Measurements from ENCODE around the gene LCLAT1.

DNA sequence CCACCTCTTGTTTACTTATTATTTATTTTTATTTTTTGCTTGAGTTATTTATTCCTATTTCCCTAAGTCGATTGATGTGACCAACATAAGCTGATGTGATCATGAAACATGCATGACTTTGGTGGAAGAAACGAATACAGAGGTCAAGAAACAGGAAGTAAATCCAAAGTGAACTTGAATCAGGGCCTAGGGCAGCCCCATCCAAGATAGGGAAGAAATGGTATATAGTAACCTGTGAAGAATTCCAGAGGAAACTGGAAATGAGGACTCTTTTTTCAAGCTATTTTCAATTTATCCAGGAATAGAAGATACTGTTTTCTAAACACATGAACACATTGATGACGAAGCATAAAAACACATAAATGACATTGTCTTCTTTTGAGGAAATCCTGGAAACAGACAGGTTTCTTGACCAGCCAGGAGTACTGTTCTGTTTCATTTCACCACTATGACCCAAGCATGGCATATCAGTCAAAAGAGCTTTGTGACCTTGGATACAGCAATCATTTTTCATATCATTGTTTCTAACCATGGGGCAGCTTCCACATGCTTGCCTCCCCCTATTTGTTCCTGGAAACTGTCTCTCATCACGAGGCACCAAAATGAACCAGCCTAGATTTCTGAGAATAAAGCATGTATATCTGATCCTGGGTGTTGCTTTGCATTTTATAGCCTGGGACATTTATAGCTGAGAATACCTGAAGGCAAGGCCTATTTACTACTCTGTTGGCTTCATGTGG, 9.1 kb upstream of the LCLAT1 start:
- TF ChIP-seq, protein P1, sequence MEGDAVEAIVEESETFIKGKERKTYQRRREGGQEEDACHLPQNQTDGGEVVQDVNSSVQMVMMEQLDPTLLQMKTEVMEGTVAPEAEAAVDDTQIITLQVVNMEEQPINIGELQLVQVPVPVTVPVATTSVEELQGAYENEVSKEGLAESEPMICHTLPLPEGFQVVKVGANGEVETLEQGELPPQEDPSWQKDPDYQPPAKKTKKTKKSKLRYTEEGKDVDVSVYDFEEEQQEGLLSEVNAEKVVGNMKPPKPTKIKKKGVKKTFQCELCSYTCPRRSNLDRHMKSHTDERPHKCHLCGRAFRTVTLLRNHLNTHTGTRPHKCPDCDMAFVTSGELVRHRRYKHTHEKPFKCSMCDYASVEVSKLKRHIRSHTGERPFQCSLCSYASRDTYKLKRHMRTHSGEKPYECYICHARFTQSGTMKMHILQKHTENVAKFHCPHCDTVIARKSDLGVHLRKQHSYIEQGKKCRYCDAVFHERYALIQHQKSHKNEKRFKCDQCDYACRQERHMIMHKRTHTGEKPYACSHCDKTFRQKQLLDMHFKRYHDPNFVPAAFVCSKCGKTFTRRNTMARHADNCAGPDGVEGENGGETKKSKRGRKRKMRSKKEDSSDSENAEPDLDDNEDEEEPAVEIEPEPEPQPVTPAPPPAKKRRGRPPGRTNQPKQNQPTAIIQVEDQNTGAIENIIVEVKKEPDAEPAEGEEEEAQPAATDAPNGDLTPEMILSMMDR (optimal IDR thresholded peaks at IDR 0.05 in 1 of 3, IDR thresholded peaks at IDR 0.05 in 1 of 3, conservative IDR thresholded peaks at IDR 0.05 in 1 of 3; ENCODE audit: extremely low read depth in 1 of 3, insufficient read depth in 2 of 3, low read length in 3 of 3) = no peak
- TF ChIP-seq EZH2 (IDR thresholded peaks at IDR 0.05; ENCODE audit: low read length) = no peak
